Uterus (tissue), 4 donors: ENCODE results near the gene TOPBP1. TPM values are rescaled to one million over a fixed set of nuclear protein-coding genes. Genes with fewer than 3 reads are reported as not detected.

Source experiments
- DNase-seq, 2 donors: peaks; one replicate each; pipeline ENCODE4 v3.0.0-alpha.2; 2019 to 2020
- H3K27ac ChIP-seq, 2 donors: fragments of 200-600 bp; sonication (generic); 1 replicate in 1 of 2; 2 replicates in 1 of 2; pipeline ENCODE4 v1.5.1; 2016 to 2018
- H3K27me3 ChIP-seq, 2 donors: fragments of 200-600 bp; sonication (generic); one replicate each; pipeline ENCODE4 v1.5.1; 2018 to 2019; ENCODE audit warnings: control low read depth in 1 of 2
- H3K36me3 ChIP-seq, 2 donors: fragments of 200-600 bp; sonication (generic); one replicate each; pipeline ENCODE4 v1.5.1; 2019; ENCODE audit warnings: control low read depth in 1 of 2
- H3K4me1 ChIP-seq, 2 donors: fragments of 200-600 bp; sonication (generic); one replicate each; pipeline ENCODE4 v1.5.1; 2018 to 2019; ENCODE audit warnings: control low read depth in 1 of 2
- H3K4me3 ChIP-seq, 2 donors: fragments of 200-600 bp; sonication (generic); 1 replicate in 1 of 2; 2 replicates in 1 of 2; pipeline ENCODE4 v1.5.1; 2018 to 2019; ENCODE audit warnings: mild to moderate bottlenecking in 1 of 2
- H3K9me3 ChIP-seq, 2 donors: fragments of 200-600 bp; sonication (generic); one replicate each; pipeline ENCODE4 v1.5.1; 2019; ENCODE audit warnings: control low read depth in 1 of 2
- CTCF ChIP-seq, 4 experiments: fragments of 200-600 bp in 2 of 4; fragments of 450-650 bp in 2 of 4; sonication (generic) in 2 of 4; IDR thresholded peaks; one replicate each; pipeline ENCODE4 v1.5.1; 2016 to 2019; ENCODE audit warnings: antibody characterized with exemption in 4 of 4, mild to moderate bottlenecking in 2 of 4, moderate library complexity in 1 of 4
- POLR2A ChIP-seq, 2 donors: fragments of 450-650 bp; IDR thresholded peaks; one replicate each; pipeline ENCODE4 v1.6.1; 2016; ENCODE audit warnings: antibody characterized with exemption in 2 of 2, mild to moderate bottlenecking in 1 of 2, moderate library complexity in 1 of 2
- intact Hi-C: fragments of 100-400 bp; cut with DNase I; formaldehyde crosslinking; loops from one replicate; pipeline ENCODE4 v1.15.1; 2023; ENCODE audit warnings: low total_unique reads
- total RNA-seq, 4 donors: library from RNA; depleted of rRNA in 3 of 4; stranded (reverse); fragments of >200 nt in 3 of 4; gene quantifications; one replicate each; pipeline versions ENCODE4 v1.1.0 to v1.2.4, GENCODE V29; 2014 to 2023
- donor health status: DM: yes; HTN: yes; CAD: no.

The TOPBP1 gene
- total RNA-seq, 4 donors from 2014 or later: 12.3 to 51.6 (median 20.5) TPM

DNA sequence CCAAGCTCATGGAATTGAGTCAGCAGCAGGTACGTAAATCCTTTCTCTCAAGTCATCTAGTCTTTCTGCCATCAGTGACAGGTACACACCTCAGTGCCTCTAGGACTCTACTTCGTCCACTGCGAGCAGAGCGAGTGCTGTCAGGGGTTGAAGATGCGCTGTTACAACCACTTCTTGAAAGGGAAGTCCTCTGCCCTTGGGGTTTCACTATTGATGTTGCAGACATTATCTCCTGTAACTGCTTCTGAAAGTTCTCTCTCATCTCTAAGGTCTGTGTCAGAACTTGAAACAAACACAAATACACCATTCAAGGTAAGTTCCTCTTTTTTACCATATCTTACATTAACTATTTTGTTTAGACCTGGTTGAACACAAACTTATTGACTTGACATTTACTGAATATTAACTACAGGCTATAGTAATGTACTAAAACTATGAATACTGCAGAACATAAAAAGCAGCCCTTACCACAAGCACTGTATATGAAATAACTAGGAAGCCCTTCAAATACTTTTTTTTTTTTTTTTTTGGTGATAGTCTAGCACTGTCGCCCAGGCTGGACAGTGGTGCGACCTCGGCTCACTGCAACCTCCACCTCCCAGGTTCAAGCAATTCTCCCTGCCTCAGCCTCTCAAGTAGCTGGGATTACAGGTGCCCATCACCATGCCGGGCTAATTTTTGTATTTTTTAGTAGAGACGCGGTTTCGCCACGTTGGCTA lies 41.5 kb downstream of the TOPBP1 start:
- H3K27ac ChIP-seq: no peak overlapping the region
- TF ChIP-seq CTCF (IDR thresholded peaks at IDR 0.05): no peak
- TF ChIP-seq POLR2A (IDR thresholded peaks at IDR 0.05): no peak
- H3K4me1 ChIP-seq: no peaks in the 10 kb centered on the region
- no peaks in the 10 kb centered on the region for H3K9me3 ChIP-seq
- H3K27me3 ChIP-seq: no peaks in the 10 kb centered on the region
- H3K36me3 ChIP-seq: no peaks in the 10 kb centered on the region
- intact Hi-C loops: no loop called here
- no peak for DNase-seq
- no peak overlapping the region for H3K4me3 ChIP-seq

GRCh38 chr3:133611534-133611933 lies 50.2 kb downstream of the TOPBP1 start:
- no peak for DNase-seq
- no peak overlapping the region for H3K4me3 ChIP-seq
- H3K27me3 ChIP-seq: no peaks in the 10 kb centered on the region
- no peak overlapping the region for H3K27ac ChIP-seq
- H3K4me1 ChIP-seq: no peaks in the 10 kb centered on the region
- H3K36me3 ChIP-seq: no peaks in the 10 kb centered on the region
- intact Hi-C loops: no loop called here
- no peaks in the 10 kb centered on the region for H3K9me3 ChIP-seq
- TF ChIP-seq CTCF (IDR thresholded peaks at IDR 0.05) (no peak), POLR2A (IDR thresholded peaks at IDR 0.05) (no peak)

DNA sequence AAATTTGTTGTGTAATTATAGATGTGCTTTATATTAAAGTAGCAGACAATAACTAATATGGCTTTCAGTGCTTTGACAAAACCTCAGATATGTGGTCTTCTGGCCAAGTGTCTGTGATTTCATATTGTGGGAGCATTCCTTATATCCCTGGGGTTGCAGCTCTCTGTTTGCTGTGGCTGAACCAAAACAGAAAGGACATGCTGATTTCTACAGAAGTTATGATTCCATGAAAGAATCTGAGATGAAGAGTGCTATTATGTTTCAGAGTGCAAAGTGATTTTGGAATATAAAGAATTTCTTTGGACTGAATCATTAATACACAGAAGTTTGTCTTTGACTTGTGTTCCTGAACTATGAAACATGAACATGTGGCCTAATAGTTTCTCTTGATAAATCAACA lies 51.7 kb downstream of the TOPBP1 start:
- Histone ChIP-seq H3K4me3 (no peak overlapping the region), H3K36me3 (no peaks in the 10 kb centered on the region), H3K4me1 (no peaks in the 10 kb centered on the region), H3K27me3 (no peaks in the 10 kb centered on the region), H3K27ac (no peak overlapping the region), H3K9me3 (no peaks in the 10 kb centered on the region)
- DNase-seq: no peak
- intact Hi-C loops: no loop called here
- TF ChIP-seq CTCF (IDR thresholded peaks at IDR 0.05) (no peak), POLR2A (IDR thresholded peaks at IDR 0.05) (no peak)

DNA sequence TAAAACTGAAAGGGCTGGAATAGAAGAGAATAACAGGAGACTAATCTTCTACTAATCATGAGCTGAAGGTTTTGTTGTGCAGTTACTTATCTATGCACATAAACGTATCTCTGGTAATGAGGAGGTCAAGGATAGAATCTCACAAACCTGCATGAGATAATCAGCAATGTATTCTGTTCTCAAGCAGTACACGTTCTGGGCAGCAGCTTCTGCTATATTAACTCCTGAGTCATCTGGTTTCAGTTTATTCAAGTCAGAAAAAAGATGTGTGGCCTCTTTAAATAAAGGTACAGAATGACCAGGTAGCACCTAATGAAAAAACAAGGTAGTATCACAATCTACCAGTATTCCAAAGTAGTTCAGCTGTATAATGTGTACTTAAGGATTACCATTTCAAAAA lies 53.4 kb downstream of the TOPBP1 start:
- H3K4me1 ChIP-seq: no peaks in the 10 kb centered on the region
- H3K9me3 ChIP-seq: no peaks in the 10 kb centered on the region
- no peak overlapping the region for H3K27ac ChIP-seq
- H3K27me3 ChIP-seq: no peaks in the 10 kb centered on the region
- no peaks in the 10 kb centered on the region for H3K36me3 ChIP-seq
- intact Hi-C loops: no loop called here
- no peak overlapping the region for H3K4me3 ChIP-seq
- TF ChIP-seq POLR2A (IDR thresholded peaks at IDR 0.05) (no peak), CTCF (IDR thresholded peaks at IDR 0.05) (no peak)
- no peak for DNase-seq

- DNase-seq: no peak
- Histone ChIP-seq H3K9me3 (no peaks in the 10 kb centered on the region), H3K4me3 (no peak overlapping the region), H3K4me1 (no peaks in the 10 kb centered on the region), H3K36me3 (no peaks in the 10 kb centered on the region), H3K27me3 (no peaks in the 10 kb centered on the region), H3K27ac (no peak overlapping the region)
- intact Hi-C loops: no loop called here
- no peak for TF ChIP-seq CTCF (IDR thresholded peaks at IDR 0.05)
- no peak for TF ChIP-seq POLR2A (IDR thresholded peaks at IDR 0.05)
Measured at GRCh38 chr3:133607816-133608215, 53.9 kb downstream of the TOPBP1 start.
